Right lobe of liver (tissue), 6 donors: ENCODE results near the gene VEZT. TPM values are rescaled to one million over a fixed set of nuclear protein-coding genes. Genes with fewer than 3 reads are reported as not detected.

ENCODE experiments used
- ATAC-seq, 4 donors: fragments of 200-7000 bp; cut with Tn5 transposase; one replicate each; pipeline ENCODE4 v1.9.1; 2020; ENCODE audit warnings: mild to moderate bottlenecking in 4 of 4, moderate library complexity in 4 of 4
- DNase-seq, 3 donors: peaks; one replicate each; pipeline ENCODE4 v3.0.0-alpha.2; 2020
- H3K27ac ChIP-seq, 3 donors: fragments of 200-600 bp; one replicate each; pipeline ENCODE4 v1.8.0; 2022
- H3K27me3 ChIP-seq, 2 donors: fragments of 200-600 bp; one replicate each; pipeline ENCODE4 v1.8.0; 2022
- H3K36me3 ChIP-seq, 4 donors: fragments of 200-600 bp; sonication (generic) in 1 of 4; one replicate each; pipeline versions ENCODE4 v1.5.1 to v1.8.0; 2017 to 2022; ENCODE audit warnings: control low read depth in 1 of 4
- H3K4me1 ChIP-seq, 4 donors: fragments of 200-600 bp; sonication (generic) in 1 of 4; one replicate each; pipeline versions ENCODE4 v1.5.1 to v1.8.0; 2017 to 2022; ENCODE audit warnings: control low read depth in 1 of 4
- H3K4me3 ChIP-seq, 3 donors: fragments of 200-600 bp; one replicate each; pipeline ENCODE4 v1.8.0; 2022
- H3K9me3 ChIP-seq, 4 donors: fragments of 200-600 bp; sonication (generic) in 1 of 4; one replicate each; pipeline versions ENCODE4 v1.5.1 to v1.8.0; 2017 to 2022; ENCODE audit warnings: control low read depth in 1 of 4
- CTCF ChIP-seq, 4 donors: fragments of 200-600 bp in 3 of 4; fragments of 450-650 bp in 1 of 4; IDR thresholded peaks; one replicate each; pipeline versions ENCODE4 v1.5.1 to v1.8.0; 2016 to 2022; ENCODE audit warnings: antibody characterized with exemption in 4 of 4, mild to moderate bottlenecking in 2 of 4
- POLR2A ChIP-seq: fragments of 450-650 bp; IDR thresholded peaks from one replicate; pipeline ENCODE4 v1.6.1; 2017; ENCODE audit warnings: antibody characterized with exemption, mild to moderate bottlenecking
- WGBS: methylation state at CpG from one replicate; pipeline ENCODE4 v1.1.6; 2018; ENCODE audit warnings: low coverage, low lambda C conversion rate; ENCODE audit not compliant: insufficient coverage; ENCODE audit errors: missing lambda C conversion rate; 5-methylcytosine and 5-hydroxymethylcytosine counted together
- intact Hi-C, 2 donors: fragments of 100-400 bp; cut with DNase I; formaldehyde crosslinking; loops; one replicate each; pipeline versions ENCODE4 v1.11.2 to v1.14.1; 2022
- long read RNA-seq: library from polyadenylated mRNA; unstranded; transcript quantifications from one replicate; pipeline ENCODE4 v2.0.0, GENCODE V29; 2019
- total RNA-seq, 6 experiments: library from RNA; depleted of rRNA in 2 of 6; stranded (reverse); fragments of >200 nt in 2 of 6; fragmentation: NEBNext Ultra II Directional in 3 of 6; extraction: Animal tissue kit (Norgen Biotek cat#: 25700) in 3 of 6; gene quantifications; one replicate each; pipeline versions ENCODE4 v1.1.0 to v1.2.4, GENCODE V29; 2016 to 2023
- donor health status: DM: no; HTN: yes; CAD: no.
- donor health status: DM: no; HTN: no; CAD: no.
- donor health status: DM: no; HTN: no; CAD: no.
- donor health status: DM: no; HTN: yes; CAD: no.
- donor health status: DM: no; HTN: yes; CAD: no.

VEZT gene
- total RNA-seq = 10 to 100 TPM; 23.5 to 34.2 (median 28.9) TPM
- long read RNA-seq, partial matches to known transcripts = 0 of 2 reads
- long read RNA-seq, other reads (novel, unspliced or antisense) = 1 of 2 reads

- Histone ChIP-seq H3K9me3 (no peaks in the 10 kb centered on the region), H3K4me3 (peak within 1 kb of the TSS; percentile 71 to 82 (median 79)), H3K27me3 (no peaks in the 10 kb centered on the region), H3K27ac (peak within 1 kb of the TSS; percentile 89 to 93 (median 90)), H3K4me1 (peaks cover 0 to 18% (median 2%) of the 10 kb centered on the region in 4 donors), H3K36me3 (no peaks in the 10 kb centered on the region)
- TF ChIP-seq CTCF (IDR thresholded peaks at IDR 0.05) = peak; percentile 46 to 82 (median 68)
- peak; percentile 84 for TF ChIP-seq POLR2A
- intact Hi-C loops = no loop called here
- 0% methylated on average over 25 of the region's 75 CpGs for WGBS
- DNase-seq = peak; percentile 98 to 99 (median 99)
- peak; percentile 89 to 97 (median 92) for ATAC-seq
These were observed at the start of gene VEZT, which contains the start of gene FGD6 for GRCh38 chr12:95217377-95218149. Gene VEZT, plus strand, starts transcription at chr12:95217807. Its CDS starts 44 bp downstream, at chr12:95217851. Gene FGD6, minus strand, starts transcription at chr12:95217467. Its CDS starts 227 bp downstream, at chr12:95217240.

GRCh38 chr12:95168746-95169145 lies 48.9 kb upstream of the VEZT start:
- 61% methylated on average over 2 of the region's 2 CpGs for WGBS
- intact Hi-C loops = no loop called here
- no peak overlapping the region for H3K4me3 ChIP-seq
- DNase-seq (no peak), ATAC-seq (peak in 2 of 4 donors; percentile 8 to 9)
- H3K36me3 ChIP-seq = no peaks in the 10 kb centered on the region
- H3K27ac ChIP-seq = peak overlapping the region in 1 of 3 donors; percentile 49
- TF ChIP-seq CTCF (IDR thresholded peaks at IDR 0.05) (no peak), POLR2A (no peak)
- H3K9me3 ChIP-seq = no peaks in the 10 kb centered on the region
- H3K4me1 ChIP-seq = peaks cover 0 to 15% (median 8%) of the 10 kb centered on the region in 4 donors
- no peaks in the 10 kb centered on the region for H3K27me3 ChIP-seq

- no peaks in the 10 kb centered on the region for H3K9me3 ChIP-seq
- WGBS = 25% methylated on average over 4 of the region's 4 CpGs
- no peaks in the 10 kb centered on the region for H3K27me3 ChIP-seq
- H3K4me3 ChIP-seq = no peak overlapping the region
- H3K4me1 ChIP-seq = peaks cover 0 to 15% (median 8%) of the 10 kb centered on the region in 4 donors
- intact Hi-C loops = no loop called here
- no peak for TF ChIP-seq POLR2A
- DNase-seq (peak in 2 of 3 donors; percentile 52 to 54), ATAC-seq (peak; percentile 97 to 99 (median 98))
- H3K27ac ChIP-seq = peak overlapping the region in 1 of 3 donors; percentile 49
- no peaks in the 10 kb centered on the region for H3K36me3 ChIP-seq
These were observed 48.2 kb upstream of the VEZT start for GRCh38 chr12:95169368-95169767.

GRCh38 chr12:95173392-95174251 lies 44.0 kb upstream of the VEZT start:
- intact Hi-C loops = no loop called here
- peak in 2 of 3 donors; percentile 60 to 70 for DNase-seq
- no peak for TF ChIP-seq POLR2A
- TF ChIP-seq CTCF (IDR thresholded peaks at IDR 0.05) = no peak
- Histone ChIP-seq H3K4me1 (peaks cover 0 to 11% (median 6%) of the 10 kb centered on the region in 4 donors), H3K27me3 (no peaks in the 10 kb centered on the region), H3K4me3 (no peak overlapping the region), H3K36me3 (no peaks in the 10 kb centered on the region), H3K9me3 (no peaks in the 10 kb centered on the region), H3K27ac (no peak overlapping the region)
- ATAC-seq = peak; percentile 18 to 66 (median 52)
- WGBS = 44% methylated on average over 8 of the region's 8 CpGs
